AG04449 (cell line): ENCODE data around the gene TMEM109.
A peak's percentile ranks its signal among the peaks of the same experiment; 100 is the strongest.
"Not testable (repeated sequence)": the region's sequence is repeated elsewhere in the genome, so short reads cannot be mapped to it uniquely, and the experiment has no call there.

Experiments
- CTCF ChIA-PET: fragments of 350-600 bp; formaldehyde crosslinking; extraction: SDS; loops from one replicate; lab custom pipeline; 2021; ENCODE audit warnings: antibody characterized with exemption; lab: Yijun Ruan, JAX
- POLR2A ChIA-PET: fragments of 400-600, 350-600 bp; formaldehyde crosslinking; extraction: SDS; loops from one replicate; lab custom pipeline; 2020; ENCODE audit warnings: antibody characterized with exemption, inconsistent platforms; lab: Yijun Ruan, JAX
- DNase-seq: peaks from one replicate; pipeline ENCODE4 v3.0.0-alpha.2; 2010; ENCODE audit warnings: low read depth, low spot score
- H3K4me3 ChIP-seq: 2 replicates; pipeline ENCODE4 v1.5.1; 2011; ENCODE audit warnings: low read depth, mild to moderate bottlenecking, control low read depth, low read length
- CTCF ChIP-seq: IDR thresholded peaks from one replicate; pipeline ENCODE4 v1.5.1; 2011; ENCODE audit warnings: mild to moderate bottlenecking, moderate library complexity, low read length, control low read depth, inconsistent platforms; ENCODE audit not compliant: insufficient read depth; ENCODE audit errors: missing control alignments

TMEM109 gene

DNA sequence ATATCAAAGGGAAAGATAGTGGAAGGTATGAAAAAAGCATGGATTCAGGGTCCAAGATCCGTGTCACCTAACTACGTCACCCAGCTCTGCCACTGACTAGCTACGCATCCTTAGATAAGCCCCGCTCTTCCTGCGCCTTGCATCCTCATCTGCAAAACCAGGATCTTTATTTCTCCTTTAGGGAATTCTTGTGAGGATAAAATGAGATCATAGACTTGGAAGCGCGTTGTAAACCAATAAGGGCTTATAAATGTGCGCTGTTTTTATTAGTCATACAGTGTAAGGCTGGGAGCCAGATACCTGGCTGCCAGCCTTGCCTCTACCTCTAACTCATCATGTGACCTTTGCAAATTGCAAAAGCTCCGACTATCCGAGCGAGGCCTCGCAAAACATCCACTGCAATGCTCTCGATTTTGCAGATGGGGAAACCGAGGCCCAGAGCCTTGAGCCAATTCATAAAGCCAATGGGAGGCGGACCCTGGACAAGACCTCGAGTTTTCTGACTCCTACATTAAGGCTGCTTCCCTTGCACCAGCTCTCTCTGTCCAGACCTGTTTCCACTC is 8.3 kb upstream of the TMEM109 start:
- DNase-seq = no peak
- ChIA-PET POLR2A (interaction anchor here (0.6 to 1.2 kb wide), 2 partner anchors 10 to 11 kb away, joined by 3 read pairs; no protein-coding TSS in a partner anchor), CTCF (interaction anchor here (0.9 to 26.0 kb wide), 11 partner anchors 9 to 281 kb away, joined by 3 to 1087 read pairs (median 8); partner anchors contain the start of gene CCDC86)

DNA sequence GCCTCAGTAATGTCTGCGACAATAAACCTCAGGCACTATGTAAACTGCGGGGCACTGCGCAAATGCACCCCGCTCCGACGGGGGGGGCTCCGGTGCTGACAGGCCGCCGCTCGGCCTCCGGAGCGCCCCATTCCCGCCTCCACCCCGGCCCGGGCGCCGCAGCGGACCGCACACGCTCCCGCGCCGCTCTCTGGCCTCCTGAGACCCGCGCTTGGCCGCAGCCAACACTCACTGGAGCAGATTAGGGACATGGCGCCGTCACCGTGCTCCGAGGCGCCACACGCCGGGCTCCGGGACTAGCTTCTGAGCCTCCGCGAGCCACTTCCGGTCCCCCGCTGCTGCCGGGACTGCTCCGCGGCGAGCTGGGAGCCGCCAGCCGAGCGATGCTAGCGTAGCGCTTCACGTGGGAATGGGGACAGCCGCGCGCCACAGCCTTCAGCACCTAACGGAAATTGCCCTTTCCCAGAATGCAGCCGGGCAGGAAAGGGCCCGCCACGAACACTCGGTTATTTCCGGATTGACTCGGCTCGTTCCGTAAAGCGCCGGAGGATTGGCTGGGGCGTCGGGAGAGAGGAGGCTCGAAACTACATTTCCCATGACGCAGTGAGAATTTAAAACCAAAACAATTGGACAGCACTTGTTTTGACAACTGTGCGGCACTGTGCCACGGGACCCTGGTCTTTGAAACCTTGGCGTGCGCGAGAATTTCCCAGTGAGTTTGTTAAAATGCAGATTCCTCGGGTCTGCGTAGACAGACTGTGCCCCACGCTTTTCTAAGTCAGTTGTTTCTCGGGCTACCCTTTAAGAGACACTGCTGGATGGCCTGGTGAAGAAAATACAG is 7.6 kb upstream of the TMEM109 start, which contains the start of gene PRPF19:
Gene PRPF19 (minus strand): TSS at position 454 of the 841 bp plus-strand sequence. CDS start 203 bp downstream, at position 251.
- peak; percentile 47 for DNase-seq
- peak within 1 kb of the TSS; percentile 85 for H3K4me3 ChIP-seq
- TF ChIP-seq CTCF = no peak
- POLR2A ChIA-PET = interaction anchor here (1.2 kb wide), 1 partner anchor 12 kb away, joined by 3 read pairs; no protein-coding TSS in a partner anchor
- CTCF ChIA-PET = interaction anchor here (0.9 to 26.0 kb wide), 7 partner anchors 10 to 281 kb away, joined by 3 to 1087 read pairs (median 13); partner anchors contain the start of gene CCDC86

More for the DNA sequence above, 8.3 kb upstream of the TMEM109 start:
- peak overlapping the region; percentile 85 for H3K4me3 ChIP-seq
- TF ChIP-seq CTCF = no peak

- H3K4me3 ChIP-seq = no peak overlapping the region
- POLR2A ChIA-PET = no interaction called here
- no peak for TF ChIP-seq CTCF
- CTCF ChIA-PET = interaction anchor here (2.6 to 26.0 kb wide), 2 partner anchors 9 to 71 kb away, joined by 17 to 1087 read pairs; partner anchors contain the start of gene CCDC86
- DNase-seq = no peak
Measured at GRCh38 chr11:60908803-60909202, 5.2 kb upstream of the TMEM109 start.

GRCh38 chr11:60909680-60910280 is 4.2 kb upstream of the TMEM109 start:
- H3K4me3 ChIP-seq, DNase-seq, POLR2A ChIA-PET: not testable (repeated sequence)
- CTCF ChIA-PET = interaction anchor here (2.6 kb wide), 1 partner anchor 10 kb away, joined by 17 read pairs; no protein-coding TSS in a partner anchor

- CTCF ChIA-PET = interaction anchor here (2.6 kb wide), 1 partner anchor 11 kb away, joined by 17 read pairs; no protein-coding TSS in a partner anchor
- TF ChIP-seq CTCF = no peak
- POLR2A ChIA-PET = no interaction called here
- no peak overlapping the region for H3K4me3 ChIP-seq
- DNase-seq = no peak
Measured at GRCh38 chr11:60910281-60910687, 3.7 kb upstream of the TMEM109 start.

DNA sequence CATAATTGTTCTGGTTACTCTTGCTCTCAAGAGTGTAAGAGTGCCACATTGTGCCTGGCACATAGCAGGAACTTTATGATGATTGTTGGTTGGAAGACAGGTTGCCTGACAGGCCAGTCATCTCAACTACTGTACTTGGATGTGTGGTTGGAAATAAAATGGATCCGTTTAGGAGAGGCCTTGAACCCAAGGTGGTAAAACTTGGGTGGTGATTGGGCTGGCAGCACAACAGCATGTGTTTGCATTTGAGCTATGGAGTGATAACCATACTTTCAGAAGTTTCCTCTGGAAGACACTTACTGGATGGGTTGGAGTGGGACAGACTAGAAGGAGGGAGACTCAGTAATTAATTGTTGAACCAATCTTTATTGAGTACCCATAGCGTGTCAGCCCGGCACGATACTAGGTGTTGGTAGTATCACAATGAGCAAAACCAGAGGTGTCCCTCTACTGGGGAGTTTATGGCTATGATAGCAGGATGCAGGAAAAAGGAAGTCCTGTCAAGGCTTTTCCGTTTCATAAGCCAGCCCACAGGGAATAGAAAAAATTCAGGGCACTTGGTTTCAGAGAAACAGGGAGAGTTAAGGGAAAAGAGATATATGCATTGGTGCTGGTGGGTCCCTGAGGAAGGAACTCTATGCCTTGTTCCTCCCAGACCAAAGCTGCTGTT is 3.1 kb upstream of the TMEM109 start:
- H3K4me3 ChIP-seq = no peak overlapping the region
- TF ChIP-seq CTCF = no peak
- ChIA-PET CTCF (interaction anchor here (3.4 to 5.0 kb wide), 2 partner anchors 9 to 12 kb away, joined by 15 to 40 read pairs; no protein-coding TSS in a partner anchor), POLR2A (no interaction called here)
- DNase-seq = no peak
